Urothelium cell line (cell line): Measurements from ENCODE around the gene LEO1.
"Not testable (repeated sequence)": the region's sequence is repeated elsewhere in the genome, so short reads cannot be mapped to it uniquely, and the experiment has no call there.

Experiments used
- DNase-seq: peaks from one replicate; pipeline ENCODE4 v3.0.0; 2011; ENCODE audit warnings: low spot score, mixed read lengths
- FAIRE-seq: peaks from 2 replicates; lab custom pipeline; 2011; peaks lifted over from hg19 to GRCh38; lab: Jason Lieb, UNC

Gene LEO1

DNA sequence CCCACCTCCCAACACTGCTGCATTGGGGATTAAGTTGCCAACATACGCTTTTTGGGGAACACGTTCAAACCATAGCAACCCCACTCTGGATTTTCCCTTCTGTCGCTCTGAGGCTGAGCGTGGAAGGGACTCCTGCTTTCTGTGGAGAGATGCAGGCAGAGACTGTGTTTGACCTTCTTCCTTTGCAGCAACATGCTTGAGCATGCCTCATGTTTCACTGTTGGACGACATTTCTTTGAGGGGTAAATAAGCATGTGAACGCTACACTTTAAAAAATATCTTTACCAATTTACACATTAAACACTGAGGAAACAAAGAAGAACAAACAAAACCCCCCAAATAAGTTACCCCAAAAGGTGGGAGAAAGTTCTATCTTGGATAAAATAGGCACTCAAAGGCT is 33.2 kb upstream of the LEO1 start:
- FAIRE-seq (no peak), DNase-seq (no peak)

- DNase-seq, result no peak
- FAIRE-seq, result no peak
Observed at GRCh38 chr15:52003710-52004109, 32.1 kb upstream of the LEO1 start.

DNA sequence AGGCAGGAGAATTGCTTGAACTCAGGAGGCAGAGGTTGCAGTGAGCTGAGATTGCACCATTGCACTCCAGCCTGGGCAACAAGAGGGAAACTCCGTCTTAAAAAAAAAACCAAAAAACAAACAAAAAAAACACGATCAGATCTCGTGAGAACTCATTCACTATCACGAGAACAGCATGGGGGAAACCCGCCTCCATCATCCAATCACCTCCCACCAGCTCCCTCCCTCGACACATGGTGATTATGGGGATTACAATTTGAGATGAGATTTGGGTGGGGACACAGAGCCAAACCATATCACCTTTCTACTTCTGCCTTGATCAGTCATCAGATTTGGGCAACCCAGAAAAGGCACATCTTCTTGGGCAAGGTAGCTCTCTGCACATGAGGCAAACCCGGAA is 31.5 kb upstream of the LEO1 start:
- not testable (repeated sequence) for FAIRE-seq, DNase-seq

DNA sequence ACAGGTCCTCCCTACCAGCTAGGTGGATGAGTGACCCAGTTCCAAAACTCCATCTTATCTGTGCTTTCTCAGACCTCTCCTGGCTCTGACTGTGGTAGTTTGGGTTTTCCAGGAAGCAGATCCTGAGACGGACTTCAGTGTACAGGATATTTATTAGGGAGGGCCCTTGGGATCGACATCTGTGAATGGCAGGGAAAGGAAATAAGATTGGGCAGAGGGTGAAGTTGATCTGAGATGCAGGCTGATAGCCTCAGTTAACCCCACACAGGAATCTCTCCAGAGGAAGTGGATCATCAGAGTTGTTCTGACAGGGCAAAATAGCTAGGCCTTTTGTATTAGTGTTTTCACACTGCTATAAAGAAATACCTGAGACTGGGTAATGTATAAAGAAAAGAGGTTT is 30.8 kb upstream of the LEO1 start:
- DNase-seq, result no peak
- no peak for FAIRE-seq

GRCh38 chr15:51992953-51993352 is 21.4 kb upstream of the LEO1 start:
- DNase-seq, result no peak
- no peak for FAIRE-seq

DNA sequence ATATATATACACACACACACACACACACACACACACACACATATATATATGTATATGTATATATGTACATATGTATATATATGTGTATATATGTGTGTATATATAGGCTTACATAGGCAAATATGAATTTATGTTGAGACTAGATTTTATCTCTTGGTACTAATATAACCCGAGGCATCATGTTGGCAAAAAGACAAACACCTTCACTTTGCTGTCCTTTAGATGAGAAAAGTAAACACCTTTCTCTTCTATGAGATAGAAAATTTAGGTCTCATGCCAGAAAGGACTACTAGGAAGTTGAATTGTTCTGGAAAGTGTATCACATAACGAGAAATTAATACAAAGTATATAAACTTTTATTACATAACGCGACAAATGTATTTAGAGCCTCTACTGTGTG is 19.6 kb upstream of the LEO1 start:
- FAIRE-seq, result no peak
- no peak for DNase-seq

DNA sequence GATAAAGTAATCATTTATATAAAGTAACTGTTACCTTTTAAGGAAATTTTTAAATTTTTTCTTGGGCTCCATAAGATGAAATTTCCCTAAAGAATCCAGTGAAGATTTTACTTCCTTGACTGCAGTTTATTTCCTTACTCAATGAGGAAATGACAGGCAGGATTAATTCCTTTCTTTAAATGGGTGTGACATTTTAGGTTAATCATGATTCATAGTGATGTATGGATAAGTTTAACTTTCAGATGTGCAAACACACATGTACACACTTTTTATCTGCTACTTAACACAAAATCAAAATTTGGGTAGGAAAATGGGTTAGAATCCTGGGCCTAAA is 11.2 kb upstream of the LEO1 start:
- DNase-seq (no peak), FAIRE-seq (no peak)

DNA sequence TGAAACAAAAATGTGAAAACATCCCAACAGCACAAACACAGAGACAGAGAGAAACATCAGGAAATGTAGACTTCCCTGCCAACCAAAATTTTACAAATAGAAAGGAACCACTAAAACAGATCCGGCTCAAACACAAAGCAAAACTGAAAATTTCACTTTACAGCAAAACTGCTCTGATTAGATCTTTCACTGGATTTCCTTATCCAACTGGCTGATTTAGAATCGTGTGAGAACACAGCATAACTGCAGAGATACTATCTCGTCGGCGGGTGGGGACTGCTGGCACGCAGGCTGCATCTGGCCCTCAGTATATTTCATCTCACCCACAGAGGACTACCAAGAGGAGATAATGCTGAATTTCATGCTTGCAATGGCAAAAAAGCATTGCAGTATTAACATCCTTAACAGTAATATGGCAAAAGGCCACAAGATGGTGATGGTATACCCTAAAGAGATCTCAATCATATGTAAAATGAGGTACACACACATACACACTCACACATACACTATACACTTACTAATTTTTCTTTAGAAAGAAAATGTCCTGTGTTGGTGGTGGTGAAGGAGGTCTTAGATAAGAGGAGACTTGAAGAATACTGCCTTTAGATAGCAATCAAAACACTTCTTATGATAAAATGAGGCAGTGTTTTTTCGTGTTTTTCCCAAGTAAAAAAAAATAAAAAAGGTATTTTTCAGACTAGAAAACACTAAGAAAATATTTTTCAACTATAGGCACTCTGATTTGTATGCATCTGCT is 10.6 kb upstream of the LEO1 start:
- DNase-seq, result peak; percentile 46
- FAIRE-seq, result no peak

DNA sequence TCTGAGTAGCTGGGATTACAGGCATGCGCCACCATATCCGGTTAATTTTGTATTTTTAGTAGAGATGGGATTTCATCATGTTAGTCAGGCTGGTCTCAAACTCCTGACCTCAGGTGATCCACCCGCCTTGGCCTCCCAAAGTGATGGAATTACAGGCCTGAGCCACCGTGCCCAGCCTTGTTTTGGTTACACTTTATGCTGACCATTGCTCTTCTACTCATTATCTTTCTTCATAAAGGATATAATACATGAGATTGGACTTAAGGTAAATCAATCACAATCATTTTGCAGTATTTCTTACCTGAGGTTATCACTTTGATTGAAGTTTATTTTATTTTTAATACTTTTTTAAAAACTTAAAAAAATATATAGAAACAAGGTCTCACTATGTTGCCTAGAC is 2.2 kb upstream of the LEO1 start:
- DNase-seq (no peak), FAIRE-seq (no peak)

DNA sequence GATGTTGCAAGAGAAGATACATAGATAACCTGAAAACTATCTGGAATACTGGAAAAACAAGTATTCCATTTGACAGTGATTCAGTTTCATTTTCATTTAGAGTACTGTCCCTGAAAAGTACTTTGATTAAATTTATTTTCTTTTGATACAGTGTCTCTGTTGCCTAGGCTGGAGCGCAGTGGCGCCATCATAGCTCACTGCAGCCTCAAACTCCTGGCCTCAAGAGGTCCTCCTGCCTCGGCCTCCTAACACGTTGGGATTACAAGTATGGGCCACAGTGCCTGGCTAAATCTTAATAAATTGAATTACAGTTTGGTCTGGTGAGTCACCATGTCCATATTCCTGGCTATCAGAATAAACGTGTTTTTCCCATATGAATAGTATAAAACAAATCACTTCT is 1.6 kb upstream of the LEO1 start:
- DNase-seq, result no peak
- no peak for FAIRE-seq

GRCh38 chr15:51971032-51971374 is 575 bp downstream of the LEO1 start:
- FAIRE-seq (no peak), DNase-seq (no peak)

DNA sequence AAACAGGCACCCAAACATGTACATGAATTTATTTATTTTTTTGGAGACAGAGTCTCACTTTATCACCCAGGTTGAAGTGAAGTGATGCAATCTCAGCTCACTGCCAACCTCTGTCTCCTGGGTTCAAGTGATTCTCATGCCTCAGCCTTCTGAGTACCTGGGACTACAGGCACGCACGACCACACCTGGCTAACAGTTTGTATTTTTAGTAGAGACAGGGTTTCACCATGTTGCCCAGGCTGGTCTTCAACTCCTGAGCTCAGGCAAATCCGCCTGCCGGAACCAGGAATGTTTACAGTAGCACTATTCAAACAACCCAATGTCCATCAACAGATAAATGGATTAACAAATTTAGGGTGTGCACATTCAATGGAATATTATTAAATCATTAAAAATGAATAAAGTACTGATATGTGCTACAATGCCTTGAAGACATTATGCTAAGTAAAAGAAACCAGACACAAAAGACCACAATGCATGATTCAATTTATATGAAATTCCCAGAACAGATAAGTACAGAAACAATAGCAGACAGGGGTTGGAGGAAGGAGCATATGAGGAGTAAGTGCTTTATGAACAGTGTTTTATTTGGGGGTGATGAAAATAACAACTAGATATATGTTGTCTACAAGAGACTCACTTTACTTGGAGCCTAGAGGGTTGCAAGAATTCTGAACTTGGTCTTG is 1.3 kb downstream of the LEO1 start:
- DNase-seq (no peak), FAIRE-seq (no peak)

- no peak for FAIRE-seq
- DNase-seq, result no peak
Observed at GRCh38 chr15:51969728-51970127, 1.9 kb downstream of the LEO1 start.

- DNase-seq (no peak), FAIRE-seq (no peak)
Observed at GRCh38 chr15:51967583-51967982, 4.0 kb downstream of the LEO1 start.

DNA sequence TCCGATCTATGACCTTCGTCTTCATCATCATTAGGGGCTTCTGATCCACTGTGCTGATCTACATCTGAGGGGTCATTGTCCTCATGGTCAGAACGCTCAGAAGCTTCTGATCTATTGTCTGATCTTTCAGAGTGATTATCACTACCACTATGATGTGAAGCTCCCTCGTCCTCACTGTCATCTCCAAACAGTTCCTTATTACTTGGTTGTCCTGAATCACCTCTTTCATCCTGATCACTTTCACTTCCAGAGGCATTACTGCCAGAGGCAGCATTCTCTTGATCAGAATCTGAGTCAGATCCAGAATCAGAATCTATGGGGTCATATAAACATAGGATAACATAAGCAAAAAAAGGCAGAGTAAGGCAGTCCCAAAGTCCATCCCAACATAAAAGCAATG is 5.4 kb downstream of the LEO1 start:
- DNase-seq (no peak), FAIRE-seq (no peak)

DNA sequence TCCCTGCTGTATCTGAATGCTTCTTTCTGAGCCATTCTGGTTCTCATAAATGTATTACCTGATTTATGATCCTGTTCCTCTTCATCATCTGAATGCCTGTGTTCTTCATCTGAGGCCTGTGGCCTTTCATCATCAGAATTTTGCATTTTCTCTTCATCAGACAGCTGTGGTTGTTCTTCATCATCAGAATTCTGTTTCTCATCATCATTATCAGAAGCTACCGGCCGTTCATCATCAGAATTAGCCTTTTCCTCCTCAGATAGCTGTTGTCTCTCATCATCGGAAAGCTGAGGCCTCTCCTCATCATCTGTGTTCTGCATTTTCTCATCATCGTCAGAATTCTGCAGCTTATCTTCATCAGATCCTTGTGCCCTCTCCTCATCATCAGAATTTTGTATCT is 5.9 kb downstream of the LEO1 start:
- no peak for DNase-seq
- no peak for FAIRE-seq

DNA sequence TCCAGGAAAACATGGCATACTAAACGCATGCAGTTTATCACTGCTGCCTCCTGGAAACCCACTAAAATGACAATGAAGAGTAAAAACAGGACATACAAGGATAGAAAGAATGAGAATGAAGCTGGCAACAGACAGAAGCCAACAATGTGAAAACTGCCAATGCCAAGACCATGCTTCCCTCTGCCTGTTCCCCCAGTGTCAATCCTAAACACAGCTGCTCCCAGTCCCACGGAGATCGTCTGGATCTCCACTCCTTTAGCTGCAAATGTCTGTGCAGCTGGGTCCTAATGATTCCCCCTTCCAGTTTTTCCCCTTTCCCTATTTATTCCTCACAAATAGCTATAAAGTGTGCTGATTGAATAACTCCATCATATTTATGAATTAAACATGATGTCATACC is 16.1 kb downstream of the LEO1 start:
- no peak for DNase-seq
- FAIRE-seq, result no peak

GRCh38 chr15:51952805-51953204 is 18.8 kb downstream of the LEO1 start:
- no peak for FAIRE-seq

GRCh38 chr15:51947124-51947523 is 24.5 kb downstream of the LEO1 start:
- no peak for FAIRE-seq
- no peak for DNase-seq

More at GRCh38 chr15:51952805-51953204, 18.8 kb downstream of the LEO1 start:
- no peak for DNase-seq

DNA sequence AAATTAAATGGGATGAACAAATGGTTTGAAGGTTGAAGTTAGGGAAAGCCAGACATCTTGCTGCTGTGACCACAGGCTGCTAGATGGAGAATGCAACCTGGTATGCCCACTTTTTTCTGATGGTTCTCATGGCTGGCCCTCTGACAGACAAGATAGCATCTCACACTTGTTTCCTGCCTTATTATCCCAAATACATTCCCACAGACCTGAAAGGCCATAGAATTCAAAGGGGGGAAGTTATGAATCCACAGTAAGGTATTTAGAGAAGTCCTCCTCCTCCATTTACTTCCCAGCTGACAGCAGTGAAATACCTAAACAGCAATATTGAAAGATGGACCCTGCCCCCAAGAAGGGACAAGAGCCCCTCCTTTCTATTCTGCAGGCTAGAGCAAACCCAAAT is 32.4 kb downstream of the LEO1 start:
- DNase-seq (no peak), FAIRE-seq (no peak)

GRCh38 chr15:51938286-51938685 is 33.3 kb downstream of the LEO1 start:
- FAIRE-seq (no peak), DNase-seq (no peak)

DNA sequence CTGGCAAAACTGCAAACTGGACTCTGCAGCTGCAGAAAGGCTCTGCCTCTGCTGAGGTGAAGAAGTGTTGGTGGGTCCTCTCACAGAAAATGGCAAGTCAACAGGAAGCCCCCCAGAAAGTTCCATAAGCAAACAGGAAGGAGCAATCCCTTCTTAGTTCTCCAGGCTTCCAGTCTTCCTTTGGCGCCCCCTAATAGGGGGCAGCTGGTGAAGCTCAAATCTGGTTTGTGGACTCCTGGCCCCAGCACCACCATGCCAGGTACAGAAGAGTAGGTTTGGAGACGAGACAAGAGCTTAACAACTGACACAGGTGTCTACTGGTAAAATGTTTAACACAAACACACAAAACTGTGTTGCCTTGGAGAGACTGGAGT is 35.5 kb downstream of the LEO1 start:
- DNase-seq (no peak), FAIRE-seq (no peak)
